Neuronal stem cell (in vitro differentiated cells): ENCODE measurements around the gene RPL37A.

ENCODE experiments used
- DNase-seq: peaks from one replicate; pipeline ENCODE4 v3.0.0-alpha.2; 2013; ENCODE audit warnings: low spot score
- H2AFZ ChIP-seq: one replicate; pipeline ENCODE4 v1.6.1; 2013; ENCODE audit warnings: mild to moderate bottlenecking, low read length, inconsistent platforms
- H2AK5ac ChIP-seq: 2 replicates; pipeline ENCODE4 v1.6.1; 2013; ENCODE audit warnings: low read depth, mild to moderate bottlenecking, inconsistent platforms, low read length, moderate library complexity, mixed read lengths
- H2BK120ac ChIP-seq: 2 replicates; pipeline ENCODE4 v1.6.1; 2013; ENCODE audit warnings: low read depth, mild to moderate bottlenecking, inconsistent platforms, low read length, moderate library complexity, mixed read lengths
- H2BK12ac ChIP-seq: one replicate; pipeline ENCODE4 v1.6.1; 2013; ENCODE audit warnings: low read length, inconsistent platforms
- H2BK15ac ChIP-seq: 2 replicates; pipeline ENCODE4 v1.6.1; 2013; ENCODE audit warnings: mild to moderate bottlenecking, low read length, inconsistent platforms, mixed read lengths
- H2BK5ac ChIP-seq: one replicate; pipeline ENCODE4 v1.6.1; 2013; ENCODE audit warnings: inconsistent platforms, mild to moderate bottlenecking, low read length, moderate library complexity
- H3K14ac ChIP-seq: one replicate; pipeline ENCODE4 v1.6.1; 2013; ENCODE audit warnings: low read length, inconsistent platforms
- H3K18ac ChIP-seq: 2 replicates; pipeline ENCODE4 v1.6.1; 2013; ENCODE audit warnings: low read length, inconsistent platforms
- H3K23ac ChIP-seq: 2 replicates; pipeline ENCODE4 v1.6.1; 2013; ENCODE audit warnings: low read depth, mild to moderate bottlenecking, mixed read lengths, low read length, inconsistent platforms; ENCODE audit not compliant: poor library complexity
- H3K27ac ChIP-seq: replicated peaks from 3 replicates; pipeline ENCODE4 v1.5.1; 2013; ENCODE audit warnings: low read length, inconsistent platforms
- H3K27me3 ChIP-seq, 3 experiments: 2 replicates each; pipeline ENCODE4 v1.6.1; 2013; ENCODE audit warnings: low read length in 3 of 3, mild to moderate bottlenecking in 2 of 3, inconsistent platforms in 1 of 3, low read depth in 1 of 3, mixed read lengths in 1 of 3, moderate library complexity in 1 of 3; ENCODE audit not compliant: control insufficient read depth in 3 of 3, insufficient read depth in 3 of 3
- H3K36me3 ChIP-seq, 2 donors: replicated peaks in 1 of 2; 2 replicates each; pipeline ENCODE4 v1.6.1; 2013; ENCODE audit warnings: low read length in 2 of 2; ENCODE audit not compliant: control insufficient read depth in 2 of 2, insufficient read depth in 2 of 2
- H3K4ac ChIP-seq: 2 replicates; pipeline ENCODE4 v1.6.1; 2013; ENCODE audit warnings: inconsistent platforms, mild to moderate bottlenecking, low read length, moderate library complexity
- H3K4me1 ChIP-seq, 2 donors: 1 replicate in 1 of 2; 2 replicates in 1 of 2; pipeline ENCODE4 v1.6.1; 2013; ENCODE audit warnings: low read length in 2 of 2, low read depth in 1 of 2; ENCODE audit not compliant: control insufficient read depth in 2 of 2, insufficient read depth in 1 of 2
- H3K4me2 ChIP-seq: one replicate; pipeline ENCODE4 v1.6.1; 2013; ENCODE audit warnings: mild to moderate bottlenecking, low read length, inconsistent platforms; ENCODE audit not compliant: insufficient read depth, poor library complexity, severe bottlenecking
- H3K4me3 ChIP-seq, 2 donors: 2 replicates each; pipeline ENCODE4 v1.5.1; 2013; ENCODE audit warnings: low read length in 2 of 2, mild to moderate bottlenecking in 2 of 2, inconsistent platforms in 1 of 2, moderate library complexity in 1 of 2
- H3K79me1 ChIP-seq: one replicate; pipeline ENCODE4 v1.6.1; 2013; ENCODE audit warnings: low read depth, mild to moderate bottlenecking, inconsistent platforms, low read length, moderate library complexity
- H3K9ac ChIP-seq: one replicate; pipeline ENCODE4 v1.6.1; 2013; ENCODE audit warnings: mild to moderate bottlenecking, low read depth, low read length, inconsistent platforms; ENCODE audit not compliant: poor library complexity
- H3K9me3 ChIP-seq, 2 donors: replicated peaks in 1 of 2; 2 replicates each; pipeline versions ENCODE3 to v1.6.1; 2013; ENCODE audit warnings: low read length in 2 of 2, mild to moderate bottlenecking in 2 of 2, inconsistent platforms in 1 of 2, low read depth in 1 of 2, mixed read lengths in 1 of 2, moderate library complexity in 1 of 2; ENCODE audit not compliant: control insufficient read depth in 2 of 2, insufficient read depth in 1 of 2
- H4K8ac ChIP-seq: one replicate; pipeline ENCODE4 v1.6.1; 2013; ENCODE audit warnings: low read depth, mild to moderate bottlenecking, inconsistent platforms, low read length, moderate library complexity
- H4K91ac ChIP-seq: one replicate; pipeline ENCODE4 v1.6.1; 2013; ENCODE audit warnings: low read length, low read depth, mild to moderate bottlenecking, inconsistent platforms; ENCODE audit not compliant: poor library complexity
- WGBS, 2 donors: extraction: QIAGEN DNeasy Blood & Tissue Kit; methylation state at CpG; one replicate each; pipeline ENCODE4 v1.1.7; 2013; ENCODE audit warnings: missing lambda C conversion rate in 2 of 2, mixed read lengths in 1 of 2; ENCODE audit not compliant: insufficient read length in 2 of 2, insufficient replicate concordance in 1 of 2; ENCODE audit errors: extremely low coverage in 2 of 2; 5-methylcytosine and 5-hydroxymethylcytosine counted together

RPL37A gene

DNA sequence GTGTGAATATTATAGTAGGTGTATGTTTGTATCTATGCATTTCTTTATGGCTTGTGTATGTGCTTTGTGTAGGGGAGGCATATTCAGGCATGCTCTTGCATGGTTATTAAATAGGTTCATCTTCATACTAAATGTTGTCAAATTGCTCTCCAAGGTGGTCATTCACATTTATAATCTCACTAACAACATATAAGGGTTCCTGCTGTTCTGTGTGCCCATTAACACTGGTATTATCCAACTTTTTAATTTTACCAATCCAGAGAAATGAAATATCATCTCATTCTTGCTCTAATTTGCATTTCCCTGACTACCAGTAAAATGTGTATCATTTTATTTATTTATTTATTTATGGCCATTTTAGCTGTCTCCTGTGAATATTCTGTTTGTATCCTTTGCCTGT lies 29.0 kb upstream of the RPL37A start:
- Histone ChIP-seq H4K8ac (no peak overlapping the region), H3K4ac (no peak overlapping the region), H2BK12ac (no peak overlapping the region), H3K4me2 (no peak overlapping the region), H3K14ac (no peak overlapping the region), H3K9me3 (no peaks in the 10 kb centered on the region), H3K4me3 (no peak overlapping the region), H2BK120ac (no peak overlapping the region), H3K27me3 (no peaks in the 10 kb centered on the region), H2AK5ac (no peak overlapping the region), H3K4me1 (no peaks in the 10 kb centered on the region), H4K91ac (no peak overlapping the region), H3K27ac (no peak overlapping the region), H2BK15ac (no peak overlapping the region), H3K36me3 (peaks cover 8 to 44% of the 10 kb centered on the region in 2 donors), H3K9ac (no peak overlapping the region), H3K79me1 (no peaks in the 10 kb centered on the region), H2BK5ac (no peak overlapping the region), H3K18ac (no peak overlapping the region), H2AFZ (no peak overlapping the region), H3K23ac (no peak overlapping the region)
- no peak for DNase-seq

GRCh38 chr2:216473187-216473586 lies 25.5 kb upstream of the RPL37A start:
- Histone ChIP-seq H2AFZ (no peak overlapping the region), H3K4ac (no peak overlapping the region), H2AK5ac (no peak overlapping the region), H3K79me1 (no peaks in the 10 kb centered on the region), H3K36me3 (peaks cover 6 to 46% of the 10 kb centered on the region in 2 donors), H3K18ac (no peak overlapping the region), H3K23ac (no peak overlapping the region), H4K8ac (no peak overlapping the region), H3K27ac (no peak overlapping the region), H2BK5ac (no peak overlapping the region), H2BK15ac (no peak overlapping the region), H2BK120ac (no peak overlapping the region), H3K14ac (no peak overlapping the region), H3K4me1 (peaks cover under 1 to 1% of the 10 kb centered on the region in 2 donors), H3K9me3 (no peaks in the 10 kb centered on the region), H3K4me2 (no peak overlapping the region), H2BK12ac (no peak overlapping the region), H3K9ac (no peak overlapping the region), H3K4me3 (no peak overlapping the region), H3K27me3 (no peaks in the 10 kb centered on the region), H4K91ac (no peak overlapping the region)
- 100% methylated on average over 1 of the region's 3 CpGs; no CpG with 5 or more reads in 1 of the 2 donors for WGBS, 2 donors
- no peak for DNase-seq

GRCh38 chr2:216474925-216475670 lies 23.5 kb upstream of the RPL37A start:
- no peak overlapping the region for H3K18ac ChIP-seq
- H2AFZ ChIP-seq, result no peak overlapping the region
- no peak overlapping the region for H2BK15ac ChIP-seq
- no peak overlapping the region for H3K9ac ChIP-seq
- H3K4me1 ChIP-seq, result peaks cover 1 to 2% of the 10 kb centered on the region in 2 donors
- no peak overlapping the region for H2BK5ac ChIP-seq
- no peak overlapping the region for H4K8ac ChIP-seq
- no peaks in the 10 kb centered on the region for H3K79me1 ChIP-seq
- no peak for DNase-seq
- H2BK120ac ChIP-seq, result no peak overlapping the region
- H3K14ac ChIP-seq, result no peak overlapping the region
- H3K27ac ChIP-seq, result no peak overlapping the region
- H4K91ac ChIP-seq, result no peak overlapping the region
- H3K9me3 ChIP-seq, result no peaks in the 10 kb centered on the region
- no peak overlapping the region for H2BK12ac ChIP-seq
- no CpG with 5 or more reads among the region's 12 CpGs for WGBS, 2 donors
- no peak overlapping the region for H3K23ac ChIP-seq
- H3K4me3 ChIP-seq, result peak overlapping the region in 1 of 2 donors; percentile 48
- H3K27me3 ChIP-seq, result no peaks in the 10 kb centered on the region
- H2AK5ac ChIP-seq, result no peak overlapping the region
- no peak overlapping the region for H3K4me2 ChIP-seq
- no peak overlapping the region for H3K4ac ChIP-seq
- peaks cover 5 to 59% of the 10 kb centered on the region in 2 donors for H3K36me3 ChIP-seq

- Histone ChIP-seq H3K27ac (no peak overlapping the region), H3K4me1 (peaks cover 1 to 2% of the 10 kb centered on the region in 2 donors), H3K27me3 (no peaks in the 10 kb centered on the region), H2BK5ac (no peak overlapping the region), H3K4me2 (no peak overlapping the region), H2BK120ac (no peak overlapping the region), H3K9me3 (no peaks in the 10 kb centered on the region), H3K4ac (no peak overlapping the region), H4K8ac (no peak overlapping the region), H3K18ac (no peak overlapping the region), H4K91ac (no peak overlapping the region), H3K79me1 (no peaks in the 10 kb centered on the region), H2BK15ac (no peak overlapping the region), H3K9ac (no peak overlapping the region), H3K4me3 (no peak overlapping the region), H2AFZ (no peak overlapping the region), H3K23ac (no peak overlapping the region), H3K36me3 (peaks cover 7 to 65% of the 10 kb centered on the region in 2 donors), H3K14ac (no peak overlapping the region), H2AK5ac (no peak overlapping the region), H2BK12ac (no peak overlapping the region)
- no peak for DNase-seq
- no CpG with 5 or more reads among the region's 6 CpGs for WGBS, 2 donors
Measured at GRCh38 chr2:216475767-216476166, 22.9 kb upstream of the RPL37A start.
